ENCODE data around the gene SLC39A3.

The SLC39A3 gene

DNA sequence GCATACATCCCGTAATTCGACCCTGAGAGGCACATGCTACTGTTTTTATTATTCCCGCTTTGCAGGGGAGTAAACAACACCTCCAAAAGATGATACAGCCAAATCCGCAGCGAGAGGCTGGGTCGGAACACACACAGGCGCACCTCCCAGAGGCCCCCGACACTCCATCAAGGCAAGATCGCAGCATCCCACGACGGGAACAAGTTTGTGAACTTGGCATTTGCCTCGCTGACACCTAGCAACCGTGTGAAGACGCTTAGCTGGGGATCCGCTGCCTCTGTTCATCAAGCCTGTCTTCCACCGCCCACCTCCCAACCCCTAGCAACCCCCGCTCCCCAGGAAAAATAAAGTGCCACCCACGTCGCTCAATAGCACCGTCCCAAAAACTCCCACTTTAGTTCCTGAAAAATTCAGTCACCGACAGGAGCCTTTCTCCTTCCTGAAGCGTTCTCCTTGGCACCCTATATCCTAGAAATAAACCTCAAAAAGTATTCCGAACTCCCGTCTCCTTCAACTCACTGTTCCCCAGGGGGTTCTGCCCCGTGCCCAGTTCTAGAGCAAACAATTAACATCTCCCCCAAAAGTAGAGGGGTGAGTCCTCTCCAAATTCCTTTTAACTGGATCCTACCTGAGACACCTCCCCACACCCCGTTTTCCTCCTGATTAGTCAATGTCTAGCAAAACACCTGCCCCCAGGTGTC lies 39.0 kb downstream of the SLC39A3 start:
- no peak for DNase-seq

DNA sequence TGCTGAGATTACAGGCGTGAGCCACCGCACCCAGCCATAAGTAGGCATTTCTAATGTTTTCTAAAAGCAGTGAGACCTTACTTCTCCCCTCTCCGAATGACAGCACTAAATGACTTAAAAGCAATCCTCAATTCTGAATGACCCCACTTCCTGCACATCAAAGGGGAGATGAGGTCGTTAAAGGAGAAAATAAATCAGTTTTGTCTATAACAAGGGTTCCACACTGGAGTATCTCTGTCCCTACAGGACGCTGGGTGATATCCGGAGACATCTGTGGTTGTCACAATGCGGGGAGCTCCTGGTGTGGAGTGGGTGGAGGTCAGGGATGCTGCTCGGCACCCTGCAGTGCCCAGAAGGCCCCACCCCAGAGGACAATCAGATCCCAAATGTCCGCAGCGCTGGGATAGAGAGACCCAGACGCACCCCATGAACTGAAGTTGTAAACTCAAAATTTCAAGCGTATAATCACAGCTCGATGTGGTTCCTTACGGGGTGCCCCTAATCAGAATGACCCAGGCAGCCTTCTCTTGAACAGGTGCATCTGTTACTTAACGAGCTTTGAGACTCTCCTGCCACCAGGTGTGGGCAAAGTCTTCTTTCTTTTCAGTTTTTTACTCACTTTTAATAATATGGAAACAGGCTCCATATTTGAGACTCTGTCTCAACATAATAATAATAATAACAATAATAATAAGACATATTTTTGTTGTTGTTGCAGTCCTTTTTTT lies 40.2 kb downstream of the SLC39A3 start:
- no peak for DNase-seq

DNA sequence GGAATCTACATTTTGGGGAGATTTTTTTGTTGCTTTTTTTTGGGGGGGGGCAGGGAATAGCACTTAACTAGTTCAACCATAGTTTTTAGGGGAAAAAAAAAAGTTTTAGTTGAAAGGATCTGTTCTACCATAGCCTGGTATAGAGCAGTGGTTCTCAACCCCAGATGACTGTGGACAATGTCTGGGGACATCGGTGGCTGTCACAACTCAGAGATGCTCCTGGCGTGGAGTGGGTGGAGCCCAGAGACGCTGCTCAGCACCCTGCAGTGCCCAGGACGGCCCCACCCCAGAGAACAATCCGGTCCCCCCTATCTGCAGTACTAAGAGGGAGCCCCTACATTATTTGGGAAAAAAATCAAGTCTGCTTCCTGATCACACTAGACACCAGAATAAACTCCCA lies 45.6 kb downstream of the SLC39A3 start:
- DNase-seq: no peak

DNA sequence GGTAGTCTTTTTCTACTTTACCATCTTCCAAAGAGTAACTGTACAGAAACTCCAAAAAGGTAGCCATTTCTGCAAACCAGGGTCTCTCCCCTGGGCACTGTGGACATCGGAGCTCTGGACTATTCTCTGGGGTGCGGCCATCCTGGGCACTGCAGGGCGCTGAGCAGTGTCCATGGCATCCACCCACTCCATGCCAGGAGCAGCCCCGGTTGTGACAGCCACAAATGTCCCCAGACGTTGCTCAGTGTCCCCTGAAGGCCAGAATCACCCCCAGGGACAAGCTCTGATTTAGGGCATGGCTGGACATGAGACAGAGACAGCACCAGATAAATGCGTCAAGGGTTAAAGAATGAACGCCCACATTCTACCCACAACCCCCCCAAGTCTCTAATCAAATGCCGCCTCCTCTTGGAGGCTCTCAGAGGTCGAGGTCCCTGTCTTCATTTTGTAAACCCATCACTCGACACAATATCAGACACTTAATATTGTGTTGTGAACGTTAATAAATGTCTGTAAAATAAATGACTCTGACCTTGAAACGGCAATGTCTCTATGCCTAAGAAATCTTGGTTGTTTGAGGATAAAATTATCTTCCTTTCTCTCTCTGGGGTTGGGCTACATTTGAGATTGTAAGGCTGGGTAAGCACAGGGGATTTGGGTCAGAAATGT lies 46.2 kb downstream of the SLC39A3 start:
- no peak for DNase-seq

DNA sequence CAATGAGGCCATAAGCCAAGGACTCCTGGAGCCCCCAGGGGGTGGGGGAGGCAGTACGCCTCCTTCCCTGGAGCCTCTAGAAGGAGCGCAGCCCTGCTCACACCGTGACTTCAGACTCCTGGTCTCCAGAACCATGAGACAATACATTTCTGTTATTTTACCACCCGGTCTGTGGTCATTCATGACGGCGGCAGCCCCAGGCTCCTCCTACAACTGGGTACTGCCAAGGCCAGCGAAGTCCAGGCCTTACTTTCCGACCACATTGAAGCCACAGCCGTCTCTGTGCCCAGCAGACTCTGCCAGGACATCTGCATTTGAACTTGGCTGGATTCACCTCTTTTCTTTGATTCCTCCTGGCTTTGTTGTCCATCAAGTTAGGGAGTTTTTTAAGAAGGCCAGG lies 47.9 kb downstream of the SLC39A3 start:
- no peak for DNase-seq

DNA sequence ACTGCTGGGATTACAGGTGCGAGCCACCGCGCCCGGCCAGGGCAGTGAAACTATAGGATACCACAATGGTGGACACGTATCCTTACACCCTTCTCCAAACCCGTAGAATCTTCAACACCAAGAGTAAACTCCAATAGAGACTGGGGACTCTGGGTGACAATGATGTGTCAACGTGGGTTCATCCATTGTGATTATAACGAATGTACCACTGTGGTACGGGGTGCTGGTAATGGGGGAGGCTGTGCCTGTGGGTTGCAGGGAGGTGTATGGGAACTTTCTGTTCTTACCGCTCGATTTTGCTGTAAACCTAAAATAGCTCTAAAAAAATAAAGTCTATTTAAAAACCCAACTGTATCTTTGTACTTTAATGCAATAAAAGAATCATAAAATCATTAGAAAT lies 49.0 kb downstream of the SLC39A3 start:
- DNase-seq: no peak

DNA sequence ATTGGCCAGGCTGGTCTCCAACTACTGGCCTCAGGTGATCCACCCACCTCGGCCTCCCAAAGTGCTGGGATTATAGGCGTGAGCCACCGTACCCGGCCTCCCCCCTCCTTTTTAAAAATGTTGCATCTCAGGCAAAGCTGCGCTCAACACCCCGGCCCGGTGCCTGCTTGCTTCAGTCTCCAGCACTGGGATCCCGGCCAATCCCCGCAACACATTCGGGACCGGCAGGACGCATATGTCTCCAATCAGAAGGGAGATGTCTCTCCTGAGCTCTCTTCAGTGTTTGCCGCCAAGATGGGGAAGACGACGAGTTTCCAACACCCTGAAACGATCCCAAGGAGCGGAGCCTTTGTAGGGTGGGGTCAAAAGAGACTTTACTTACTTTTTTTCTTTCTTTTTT lies 53.5 kb downstream of the SLC39A3 start:
- no peak for DNase-seq

DNA sequence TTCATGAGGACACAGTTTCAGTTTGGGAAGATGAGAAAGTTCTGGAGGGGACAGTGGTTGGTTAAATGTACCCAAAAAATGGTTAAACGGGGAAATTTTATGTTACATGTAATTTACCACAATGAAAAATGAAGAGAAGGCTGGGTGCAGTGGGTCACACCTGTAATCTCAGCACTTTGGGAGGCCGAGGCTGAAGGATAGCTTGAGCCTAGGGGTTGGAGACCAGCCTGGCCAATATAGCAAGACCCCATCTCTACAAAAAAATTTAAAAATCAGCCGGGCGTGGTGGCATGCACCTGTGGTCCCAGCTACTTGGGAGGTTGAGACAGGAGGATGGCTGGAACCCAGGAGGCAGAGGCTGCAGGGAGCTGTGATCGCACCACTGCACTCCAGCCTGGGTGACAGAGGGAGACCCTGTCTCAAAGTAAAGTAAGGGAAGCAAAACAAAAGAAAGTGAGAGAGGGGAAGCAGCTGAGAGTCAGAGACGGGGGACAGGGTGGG lies 54.6 kb downstream of the SLC39A3 start:
- DNase-seq: no peak

DNA sequence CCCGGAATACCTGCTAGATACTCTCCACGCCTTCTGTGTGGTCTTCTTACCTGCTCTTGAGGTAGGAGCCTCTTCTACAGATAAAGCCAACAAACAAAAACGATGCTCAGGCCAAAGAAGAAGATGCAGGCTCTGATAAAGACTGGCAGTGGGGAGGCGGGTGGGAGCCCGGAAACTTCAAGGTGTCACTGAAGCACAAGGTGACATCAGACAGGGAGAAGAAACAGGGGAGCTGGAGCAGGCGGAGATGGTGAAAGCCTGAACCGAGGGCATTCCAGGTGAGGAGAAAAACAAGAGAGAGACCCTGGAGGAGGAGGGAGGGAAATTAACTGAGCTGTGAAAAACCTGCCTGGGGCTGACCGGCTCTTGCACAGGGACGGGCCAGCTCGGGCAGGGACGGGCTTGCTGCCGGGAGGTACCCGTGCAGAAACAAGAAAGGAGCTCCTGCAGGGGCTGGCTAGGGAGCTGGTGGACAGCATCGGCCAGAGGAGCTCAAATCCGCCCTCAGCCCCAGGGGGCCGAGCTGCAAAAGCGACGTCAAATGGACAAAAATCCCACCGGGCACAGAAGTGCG lies 56.3 kb downstream of the SLC39A3 start:
- DNase-seq: no peak
